HepG2 (cell line): ENCODE data around the gene DCAF8. TPM values are rescaled to one million over a fixed set of nuclear protein-coding genes. Genes with fewer than 3 reads are reported as not detected.

Experiments
- ATAC-seq: fragments of 200-7000 bp; cut with Tn5 transposase; 3 replicates; pipeline ENCODE4 v1.9.1; 2020; ENCODE audit warnings: mild to moderate bottlenecking, moderate library complexity
- BruUV-seq: library from RNA; stranded (reverse); fragments of 400-500 nt; replicated peaks from 2 replicates; lab custom pipeline; 2021; lab: Mats Ljungman, UMichigan
- CTCF ChIA-PET: fragments of 300-600 bp; formaldehyde crosslinking; extraction: SDS; loops from one replicate; lab custom pipeline; 2021; ENCODE audit warnings: low total read pairs, inconsistent platforms, low intra/inter-chr PET ratio; lab: Yijun Ruan, JAX
- POLR2A ChIA-PET: fragments of 350-600 bp; sonication (Branson Sonifier 250); formaldehyde crosslinking; loops from one replicate; lab custom pipeline; 2020; ENCODE audit warnings: antibody characterized with exemption, inconsistent platforms; lab: Yijun Ruan, JAX
- DNase-seq: peaks from one replicate; pipeline ENCODE4 v3.0.0-alpha.2; 2015; ENCODE audit warnings: low spot score
- FAIRE-seq: peaks from 3 replicates; lab custom pipeline; 2011; peaks lifted over from hg19 to GRCh38; lab: Jason Lieb, UNC
- H2AFZ ChIP-seq: one replicate; pipeline ENCODE4 v1.6.1; 2011; ENCODE audit warnings: low read length, inconsistent platforms
- H3K27ac ChIP-seq: fragments of 300-600 bp; 3 replicates; pipeline ENCODE4 v1.8.0; 2011; ENCODE audit warnings: mixed run types, mild to moderate bottlenecking, mixed read lengths, low read length, inconsistent platforms; ENCODE audit not compliant: insufficient read depth; ENCODE audit errors: extremely low read length
- H3K27me3 ChIP-seq, 2 experiments: fragments of 200-600 bp in 1 of 2; 2 replicates in 1 of 2; 3 replicates in 1 of 2; pipeline versions ENCODE4 v1.6.0 to v1.8.0; 2011; ENCODE audit warnings: low read length in 2 of 2, mild to moderate bottlenecking in 2 of 2, moderate library complexity in 2 of 2, inconsistent platforms in 1 of 2; ENCODE audit not compliant: insufficient read depth in 2 of 2, control insufficient read depth in 1 of 2
- H3K36me3 ChIP-seq, 2 experiments: fragments of 200-600 bp in 1 of 2; replicated peaks in 1 of 2; 2 replicates in 1 of 2; 3 replicates in 1 of 2; pipeline versions ENCODE4 v1.5.1 to v1.8.0; 2011; ENCODE audit warnings: low read length in 2 of 2, inconsistent platforms in 1 of 2; ENCODE audit not compliant: insufficient read depth in 2 of 2, control insufficient read depth in 1 of 2
- H3K4me1 ChIP-seq: 2 replicates; pipeline ENCODE4 v1.5.1; 2012; ENCODE audit warnings: low read length, inconsistent platforms; ENCODE audit not compliant: insufficient read depth
- H3K4me2 ChIP-seq: 2 replicates; pipeline ENCODE4 v1.6.0; 2011; ENCODE audit warnings: low read depth, low read length, inconsistent platforms
- H3K4me3 ChIP-seq, 3 experiments: fragments of 200-600 bp in 1 of 3; sonication (generic), shearing (Covaris generic) in 1 of 3; replicated peaks in 1 of 3; 2 replicates each; pipeline ENCODE4 v1.5.1; 2011 to 2016; ENCODE audit warnings: low read length in 3 of 3, inconsistent platforms in 2 of 3, low read depth in 2 of 3, mild to moderate bottlenecking in 2 of 3, control low read depth in 1 of 3, mixed read lengths in 1 of 3; ENCODE audit not compliant: insufficient read depth in 1 of 3
- H3K79me2 ChIP-seq: one replicate; pipeline ENCODE4 v1.6.1; 2011; ENCODE audit warnings: low read length, inconsistent platforms; ENCODE audit not compliant: insufficient read depth
- H3K9ac ChIP-seq: 2 replicates; pipeline ENCODE4 v1.6.0; 2011; ENCODE audit warnings: mild to moderate bottlenecking, low read depth, low read length, inconsistent platforms; ENCODE audit not compliant: insufficient read depth
- H3K9me3 ChIP-seq: 2 replicates; pipeline ENCODE4 v1.5.1; 2012; ENCODE audit warnings: mild to moderate bottlenecking, low read length
- H4K20me1 ChIP-seq: 2 replicates; pipeline ENCODE4 v1.6.0; 2011; ENCODE audit warnings: inconsistent platforms, mild to moderate bottlenecking, low read length, moderate library complexity; ENCODE audit not compliant: insufficient read depth
- ARNT ChIP-seq: fragments of 450-650 bp; IDR thresholded peaks from 2 replicates; pipeline ENCODE4 v1.6.1; 2017
- ATAD3A ChIP-seq: sonication (generic); formaldehyde crosslinking; IDR thresholded peaks from 2 replicates; pipeline ENCODE4 v1.4.0; 2020; ENCODE audit warnings: missing genetic modification reagents
- BRD4 ChIP-seq: sonication (generic); formaldehyde crosslinking; IDR thresholded peaks from 2 replicates; pipeline ENCODE4 v1.4.0; 2020; ENCODE audit warnings: missing genetic modification reagents
- FOXK2 ChIP-seq: fragments of 450-650 bp; IDR thresholded peaks from 2 replicates; pipeline ENCODE4 v1.6.1; 2016
- REPIN1 ChIP-seq: sonication (generic); formaldehyde crosslinking; IDR thresholded peaks from 2 replicates; pipeline ENCODE4 v1.8.0; 2022; ENCODE audit warnings: missing genetic modification reagents, low read depth, mild to moderate bottlenecking, borderline replicate concordance
- TBX3 ChIP-seq: fragments of 450-650 bp; IDR thresholded peaks from 2 replicates; pipeline ENCODE4 v1.6.1; 2017; ENCODE audit warnings: antibody characterized with exemption, mild to moderate bottlenecking, inconsistent platforms, borderline replicate concordance
- TRAFD1 ChIP-seq: sonication (generic); formaldehyde crosslinking; IDR thresholded peaks from 2 replicates; pipeline ENCODE4 v1.5.1; 2020; ENCODE audit warnings: missing genetic modification reagents, mild to moderate bottlenecking, borderline replicate concordance
- ZKSCAN1 ChIP-seq: fragments of 150-350 bp; IDR thresholded peaks from 2 replicates; pipeline ENCODE4 v1.6.1; 2014; ENCODE audit warnings: low read length
- ZNF33A ChIP-seq: sonication (generic); formaldehyde crosslinking; IDR thresholded peaks from 2 replicates; pipeline ENCODE4 v1.5.1; 2020; ENCODE audit warnings: missing genetic modification reagents, mild to moderate bottlenecking, moderate library complexity, borderline replicate concordance
- ZSCAN21 ChIP-seq: sonication (generic); formaldehyde crosslinking; IDR thresholded peaks from 2 replicates; pipeline ENCODE4 v1.8.0; 2022; ENCODE audit warnings: mild to moderate bottlenecking, missing genetic modification reagents, moderate library complexity, borderline replicate concordance
- in situ Hi-C: cut with HindIII; loops from 2 replicates; pipeline ENCODE4 v1.10.0; 2017; ENCODE audit warnings: low pct_unique_long_range_greater_than_20kb; ENCODE audit not compliant: extremely low pct_ligation_motif_present
- intact Hi-C: fragments of 100-400 bp; cut with micrococcal nuclease; formaldehyde crosslinking; loops from one replicate; pipeline ENCODE4 v1.10.0; 2022; ENCODE audit not compliant: unreplicated experiment
- polyA plus RNA-seq, 8 experiments: library from polyadenylated mRNA; depleted of rRNA in 3 of 8; stranded (reverse) in 7 of 8; unstranded in 1 of 8; fragments of >200 nt; fragmentation: Illumina TruSeq in 4 of 8; extraction: Trizol in 4 of 8; gene quantifications; 2 replicates each; pipeline versions ENCODE4 v1.2.1 to v1.2.3, GENCODE V29; 2011 to 2016; ENCODE audit warnings: low read depth in 4 of 8, missing spikeins in 1 of 8, mixed read lengths in 1 of 8; ENCODE audit not compliant: insufficient read depth in 1 of 8
- total RNA-seq, 5 experiments: library from RNA; depleted of rRNA; stranded (reverse); fragments of >200 nt; fragmentation: Illumina TruSeq; extraction: Trizol; gene quantifications; 2 replicates each; pipeline ENCODE4 v1.2.3, GENCODE V29; 2016; ENCODE audit warnings: low read depth in 1 of 5

Gene DCAF8
- total and polyA plus RNA-seq, 2 of the 13 experiments (the other 11 are each of a cell fraction or from before 2014, with no cell fraction given): 73.4 to 79.8 TPM

GRCh38 chr1:160228431-160228830 lies 33.9 kb downstream of the DCAF8 start:
- DNase-seq (no peak), ATAC-seq (no peak), FAIRE-seq (no peak)
- CTCF ChIA-PET: no interaction called here
- intact Hi-C loops (no loop called here), in situ Hi-C loops (no loop called here)
- POLR2A ChIA-PET: interaction anchor here (1.4 to 1.6 kb wide), 2 partner anchors 34 to 129 kb away, joined by 3 read pairs; partner anchors contain the start of gene DCAF8
- H3K9me3 ChIP-seq: no peaks in the 10 kb centered on the region
- no peak overlapping the region for H3K4me3 ChIP-seq
- no peak overlapping the region for H3K27ac ChIP-seq
- no peaks in the 10 kb centered on the region for H4K20me1 ChIP-seq
- no peaks in the 10 kb centered on the region for H3K27me3 ChIP-seq
- H3K9ac ChIP-seq: no peak overlapping the region
- no peaks in the 10 kb centered on the region for H3K4me1 ChIP-seq
- no peak overlapping the region for H3K4me2 ChIP-seq
- H3K79me2 ChIP-seq: no peaks in the 10 kb centered on the region
- BruUV-seq: no TSS peak
- H3K36me3 ChIP-seq: peaks cover 35 to 94% of the 10 kb centered on the region in 2 experiments
- no peak for TF ChIP-seq BRD4 (CRISPR knock-in tag)
- no peak for TF ChIP-seq TRAFD1 (CRISPR knock-in tag)
- no peak for TF ChIP-seq ZNF33A
- TF ChIP-seq FOXK2: no peak
- TF ChIP-seq REPIN1: no peak
- no peak for TF ChIP-seq ATAD3A
- TF ChIP-seq ZKSCAN1: no peak
- TF ChIP-seq TBX3: no peak
- TF ChIP-seq ZSCAN21 (CRISPR knock-in tag): no peak
- TF ChIP-seq ARNT: no peak
- no peak overlapping the region for H2AFZ ChIP-seq
